ENCODE measurements around the gene SCN9A.
"Not testable (repeated sequence)": the region's sequence is repeated elsewhere in the genome, so short reads cannot be mapped to it uniquely, and the experiment has no call there.

The SCN9A gene

DNA sequence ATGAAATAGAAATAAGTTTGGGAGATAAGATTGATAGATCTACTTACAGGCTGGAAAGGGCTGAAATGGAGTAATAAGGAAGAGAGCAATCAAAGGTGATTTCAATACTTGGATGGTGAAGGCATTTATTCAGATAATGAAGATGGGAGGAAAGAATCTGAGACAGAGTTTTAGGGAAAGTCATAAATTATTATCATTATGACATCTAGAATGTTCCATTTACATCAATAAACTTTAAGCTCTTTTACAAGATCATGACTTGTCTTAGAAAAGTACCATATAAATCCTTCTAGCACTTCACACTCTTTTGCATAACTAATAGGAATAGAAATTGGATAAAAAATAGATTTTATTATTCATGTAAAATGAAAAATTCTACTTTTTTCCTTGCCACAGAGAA, 2.2 kb downstream of the SCN9A start:
- no peak overlapping the region for H3K4me3 ChIP-seq (ENCODE audit: low read length)
- H3K27ac ChIP-seq (ENCODE audit: low read length) = no peak overlapping the region
- no peaks in the 10 kb centered on the region for H3K36me3 ChIP-seq (ENCODE audit: insufficient read depth, low read depth, low read length)
- peaks cover 26% of the 10 kb centered on the region for H3K27me3 ChIP-seq (ENCODE audit: insufficient read depth, low read length)
- no peaks in the 10 kb centered on the region for H3K9me3 ChIP-seq (ENCODE audit: insufficient read depth, low read depth, low read length)
- no peak overlapping the region for H3K9ac ChIP-seq (ENCODE audit: low read depth, low read length)
- peaks cover 19% of the 10 kb centered on the region for H3K4me1 ChIP-seq (ENCODE audit: insufficient read depth, low read length)

GRCh38 chr2:166373105-166373504, 2.6 kb downstream of the SCN9A start:
- H3K9ac ChIP-seq (ENCODE audit: low read depth, low read length) = no peak overlapping the region
- H3K27ac ChIP-seq (ENCODE audit: low read length) = no peak overlapping the region
- peaks cover 19% of the 10 kb centered on the region for H3K4me1 ChIP-seq (ENCODE audit: insufficient read depth, low read length)
- H3K4me3 ChIP-seq (ENCODE audit: low read length) = peak overlapping the region; percentile 48; the same call in 1 of the 2 replicates
- H3K9me3 ChIP-seq (ENCODE audit: insufficient read depth, low read depth, low read length) = no peaks in the 10 kb centered on the region
- no peaks in the 10 kb centered on the region for H3K36me3 ChIP-seq (ENCODE audit: insufficient read depth, low read depth, low read length)
- H3K27me3 ChIP-seq (ENCODE audit: insufficient read depth, low read length) = peaks cover 26% of the 10 kb centered on the region

DNA sequence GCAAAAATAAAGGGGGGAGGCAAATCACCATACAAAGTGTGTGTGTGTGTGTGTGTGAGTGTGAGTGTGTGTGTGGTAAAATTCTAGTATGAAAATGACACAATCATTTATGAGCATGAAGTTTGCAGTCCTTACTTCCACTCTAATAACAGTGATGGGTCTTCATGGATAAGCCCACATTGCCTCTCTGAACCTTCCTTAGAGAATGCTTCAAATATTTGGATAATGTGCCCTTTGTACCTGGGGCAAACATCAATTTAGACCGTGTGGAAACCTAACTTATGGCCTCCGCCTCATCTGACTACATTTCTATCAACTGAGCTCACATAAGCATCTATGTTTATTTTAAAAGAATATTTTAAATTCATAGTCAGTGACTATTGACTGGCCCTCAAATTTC, 3.7 kb downstream of the SCN9A start:
- Histone ChIP-seq H3K9ac (ENCODE audit: low read depth, low read length) (no peak overlapping the region), H3K9me3 (ENCODE audit: insufficient read depth, low read depth, low read length) (no peaks in the 10 kb centered on the region), H3K36me3 (ENCODE audit: insufficient read depth, low read depth, low read length) (no peaks in the 10 kb centered on the region), H3K27ac (ENCODE audit: low read length) (no peak overlapping the region), H3K4me1 (ENCODE audit: insufficient read depth, low read length) (peaks cover 19% of the 10 kb centered on the region), H3K4me3 (ENCODE audit: low read length) (no peak overlapping the region), H3K27me3 (ENCODE audit: insufficient read depth, low read length) (peaks cover 15% of the 10 kb centered on the region)

- H3K4me3 ChIP-seq (ENCODE audit: low read length) = no peak overlapping the region
- H3K27ac ChIP-seq (ENCODE audit: low read length) = no peak overlapping the region
- no peaks in the 10 kb centered on the region for H3K4me1 ChIP-seq (ENCODE audit: insufficient read depth, low read length)
- no peaks in the 10 kb centered on the region for H3K9me3 ChIP-seq (ENCODE audit: insufficient read depth, low read depth, low read length)
- H3K36me3 ChIP-seq (ENCODE audit: insufficient read depth, low read depth, low read length) = no peaks in the 10 kb centered on the region
- H3K27me3 ChIP-seq (ENCODE audit: insufficient read depth, low read length) = no peaks in the 10 kb centered on the region
- no peak overlapping the region for H3K9ac ChIP-seq (ENCODE audit: low read depth, low read length)
These were observed 9.8 kb downstream of the SCN9A start for GRCh38 chr2:166365803-166366420.

- Histone ChIP-seq H3K9ac (ENCODE audit: low read depth, low read length) (no peak overlapping the region), H3K4me3 (ENCODE audit: low read length) (no peak overlapping the region), H3K4me1 (ENCODE audit: insufficient read depth, low read length) (no peaks in the 10 kb centered on the region), H3K27me3 (ENCODE audit: insufficient read depth, low read length) (no peaks in the 10 kb centered on the region), H3K9me3 (ENCODE audit: insufficient read depth, low read depth, low read length) (no peaks in the 10 kb centered on the region), H3K27ac (ENCODE audit: low read length) (no peak overlapping the region), H3K36me3 (ENCODE audit: insufficient read depth, low read depth, low read length) (no peaks in the 10 kb centered on the region)
These were observed 10.5 kb downstream of the SCN9A start for GRCh38 chr2:166365239-166365638.

DNA sequence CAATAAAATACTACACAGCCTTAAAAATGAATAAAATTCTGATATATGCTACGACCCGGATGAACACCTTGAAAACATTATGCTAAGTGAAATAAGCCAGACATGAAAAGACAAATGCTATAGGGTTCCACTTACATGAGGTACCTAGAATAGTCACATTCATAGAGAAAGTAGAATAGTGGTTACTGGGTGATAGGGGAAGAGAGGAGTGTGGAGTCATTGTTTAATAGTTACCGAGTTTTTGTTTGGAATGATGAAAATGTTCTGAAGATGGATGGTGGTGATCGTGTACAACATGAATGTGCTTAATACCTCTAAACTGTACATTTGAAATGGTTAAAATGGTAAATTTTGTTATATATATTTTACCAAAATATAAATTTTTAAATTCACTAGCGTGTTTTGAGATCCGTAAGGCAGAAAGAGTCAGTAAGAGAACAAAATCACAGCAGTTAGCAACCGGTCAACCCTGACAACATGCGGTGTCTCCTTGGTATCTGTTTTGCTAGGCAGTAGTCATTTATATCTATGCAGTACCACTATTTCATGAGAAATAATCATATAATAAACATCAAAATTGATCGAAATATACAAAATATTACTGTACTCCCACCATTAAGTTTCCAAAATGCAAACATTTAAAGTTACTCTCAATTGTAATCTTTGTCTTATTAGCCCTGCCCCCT, 11.1 kb downstream of the SCN9A start:
- H3K4me3 ChIP-seq (ENCODE audit: low read length) = no peak overlapping the region

GRCh38 chr2:166361351-166362153, 14.2 kb downstream of the SCN9A start:
- Histone ChIP-seq H3K9ac (ENCODE audit: low read depth, low read length) (no peak overlapping the region), H3K36me3 (ENCODE audit: insufficient read depth, low read depth, low read length) (no peaks in the 10 kb centered on the region), H3K4me3 (ENCODE audit: low read length) (no peak overlapping the region), H3K4me1 (ENCODE audit: insufficient read depth, low read length) (peaks cover 4% of the 10 kb centered on the region; the same call in 1 of the 2 replicates), H3K27me3 (ENCODE audit: insufficient read depth, low read length) (no peaks in the 10 kb centered on the region), H3K9me3 (ENCODE audit: insufficient read depth, low read depth, low read length) (no peaks in the 10 kb centered on the region), H3K27ac (ENCODE audit: low read length) (no peak overlapping the region)

More for the DNA sequence above, 11.1 kb downstream of the SCN9A start:
- no peaks in the 10 kb centered on the region for H3K9me3 ChIP-seq (ENCODE audit: insufficient read depth, low read depth, low read length)
- no peak overlapping the region for H3K9ac ChIP-seq (ENCODE audit: low read depth, low read length)
- no peaks in the 10 kb centered on the region for H3K36me3 ChIP-seq (ENCODE audit: insufficient read depth, low read depth, low read length)
- H3K27ac ChIP-seq (ENCODE audit: low read length) = no peak overlapping the region
- H3K27me3 ChIP-seq (ENCODE audit: insufficient read depth, low read length) = no peaks in the 10 kb centered on the region
- H3K4me1 ChIP-seq (ENCODE audit: insufficient read depth, low read length) = no peaks in the 10 kb centered on the region

DNA sequence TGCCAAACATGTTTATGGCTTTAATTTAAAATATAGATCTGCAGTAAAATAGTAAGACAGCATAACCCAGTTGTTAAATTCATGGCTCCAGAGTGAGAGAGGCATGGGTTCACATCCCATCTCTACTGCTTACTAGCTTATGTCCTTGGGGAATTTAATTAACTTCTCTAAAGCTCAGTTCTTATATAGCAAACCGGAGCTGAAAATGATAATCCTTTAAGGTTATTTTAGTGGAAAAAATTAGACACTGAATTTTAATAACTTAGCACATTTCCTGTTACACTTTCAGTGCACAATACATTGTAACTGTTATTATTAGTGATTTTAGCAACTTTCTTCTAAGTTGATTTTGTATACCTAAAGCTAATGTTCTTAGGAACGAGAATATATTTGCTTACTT, 14.8 kb downstream of the SCN9A start:
- Histone ChIP-seq H3K9me3 (ENCODE audit: insufficient read depth, low read depth, low read length) (no peaks in the 10 kb centered on the region), H3K27ac (ENCODE audit: low read length) (no peak overlapping the region), H3K4me3 (ENCODE audit: low read length) (no peak overlapping the region), H3K9ac (ENCODE audit: low read depth, low read length) (no peak overlapping the region), H3K36me3 (ENCODE audit: insufficient read depth, low read depth, low read length) (no peaks in the 10 kb centered on the region), H3K4me1 (ENCODE audit: insufficient read depth, low read length) (peaks cover 4% of the 10 kb centered on the region; the same call in 1 of the 2 replicates), H3K27me3 (ENCODE audit: insufficient read depth, low read length) (no peaks in the 10 kb centered on the region)

- no peaks in the 10 kb centered on the region for H3K27me3 ChIP-seq (ENCODE audit: insufficient read depth, low read length)
- peaks cover 4% of the 10 kb centered on the region; the same call in 1 of the 2 replicates for H3K4me1 ChIP-seq (ENCODE audit: insufficient read depth, low read length)
- no peak overlapping the region for H3K9ac ChIP-seq (ENCODE audit: low read depth, low read length)
- no peak overlapping the region for H3K4me3 ChIP-seq (ENCODE audit: low read length)
- H3K36me3 ChIP-seq (ENCODE audit: insufficient read depth, low read depth, low read length) = no peaks in the 10 kb centered on the region
- H3K27ac ChIP-seq (ENCODE audit: low read length) = no peak overlapping the region
- H3K9me3 ChIP-seq (ENCODE audit: insufficient read depth, low read depth, low read length) = no peaks in the 10 kb centered on the region
These were observed 15.3 kb downstream of the SCN9A start for GRCh38 chr2:166360426-166360825.

GRCh38 chr2:166357950-166358321, 17.8 kb downstream of the SCN9A start:
- not testable (repeated sequence) for H3K9me3 ChIP-seq (ENCODE audit: insufficient read depth, low read depth, low read length); H3K36me3 ChIP-seq (ENCODE audit: insufficient read depth, low read depth, low read length); H3K27ac ChIP-seq (ENCODE audit: low read length); H3K4me3 ChIP-seq (ENCODE audit: low read length); H3K27me3 ChIP-seq (ENCODE audit: insufficient read depth, low read length); H3K4me1 ChIP-seq (ENCODE audit: insufficient read depth, low read length); H3K9ac ChIP-seq (ENCODE audit: low read depth, low read length)

GRCh38 chr2:166357068-166357949, 18.4 kb downstream of the SCN9A start:
- Histone ChIP-seq H3K27ac (ENCODE audit: low read length) (no peak overlapping the region), H3K36me3 (ENCODE audit: insufficient read depth, low read depth, low read length) (no peaks in the 10 kb centered on the region), H3K9me3 (ENCODE audit: insufficient read depth, low read depth, low read length) (no peaks in the 10 kb centered on the region), H3K27me3 (ENCODE audit: insufficient read depth, low read length) (no peaks in the 10 kb centered on the region), H3K4me1 (ENCODE audit: insufficient read depth, low read length) (peaks cover 4% of the 10 kb centered on the region; the same call in 1 of the 2 replicates), H3K9ac (ENCODE audit: low read depth, low read length) (no peak overlapping the region), H3K4me3 (ENCODE audit: low read length) (no peak overlapping the region)
